BLaER1 (cell line): ENCODE results near the gene RPGRIP1.

Source experiments
- H3K27ac ChIP-seq: shearing (Covaris generic); formaldehyde crosslinking; 2 replicates; pipeline ENCODE4 v1.8.1; 2022
- H3K27me3 ChIP-seq: shearing (Covaris generic); formaldehyde crosslinking; 2 replicates; pipeline ENCODE4 v1.8.1; 2022
- H3K36me3 ChIP-seq: shearing (Covaris generic); formaldehyde crosslinking; 2 replicates; pipeline ENCODE4 v1.8.1; 2022
- H3K4me1 ChIP-seq: shearing (Covaris generic); formaldehyde crosslinking; 2 replicates; pipeline ENCODE4 v1.8.1; 2022
- H3K4me2 ChIP-seq: shearing (Covaris generic); formaldehyde crosslinking; 2 replicates; pipeline ENCODE4 v1.8.1; 2022
- H3K4me3 ChIP-seq: shearing (Covaris generic); formaldehyde crosslinking; 2 replicates; pipeline ENCODE4 v1.8.1; 2022
- H3K9ac ChIP-seq: shearing (Covaris generic); formaldehyde crosslinking; 2 replicates; pipeline ENCODE4 v1.8.1; 2022
- H3K9me3 ChIP-seq: shearing (Covaris generic); formaldehyde crosslinking; 2 replicates; pipeline ENCODE4 v1.8.1; 2022
- H4K20me1 ChIP-seq: shearing (Covaris generic); formaldehyde crosslinking; 2 replicates; pipeline ENCODE4 v1.8.1; 2022
- Cebpa-rat ChIP-seq: shearing (Covaris generic); IDR thresholded peaks from 2 replicates; pipeline ENCODE4 v1.8.1; 2022

RPGRIP1 gene

GRCh38 chr14:21313512-21313911, 33.6 kb downstream of the RPGRIP1 start:
- H3K4me1 ChIP-seq: peaks cover 26% of the 10 kb centered on the region
- TF ChIP-seq Cebpa-rat: no peak

GRCh38 chr14:21317398-21317797, 37.5 kb downstream of the RPGRIP1 start:
- no peaks in the 10 kb centered on the region for H3K27me3 ChIP-seq
- H3K9ac ChIP-seq: no peak overlapping the region
- H3K4me2 ChIP-seq: no peak overlapping the region; the same call in 1 of the 2 replicates
- no peaks in the 10 kb centered on the region for H3K36me3 ChIP-seq
- H4K20me1 ChIP-seq: no peaks in the 10 kb centered on the region
- no peak for TF ChIP-seq Cebpa-rat
- no peaks in the 10 kb centered on the region for H3K9me3 ChIP-seq
- no peak overlapping the region for H3K27ac ChIP-seq
- H3K4me3 ChIP-seq: no peak overlapping the region
- H3K4me1 ChIP-seq: peaks cover 30% of the 10 kb centered on the region

More at GRCh38 chr14:21313512-21313911, 33.6 kb downstream of the RPGRIP1 start:
- Histone ChIP-seq H4K20me1 (no peaks in the 10 kb centered on the region), H3K9ac (no peak overlapping the region), H3K4me3 (no peak overlapping the region), H3K4me2 (no peak overlapping the region), H3K27ac (no peak overlapping the region), H3K36me3 (no peaks in the 10 kb centered on the region), H3K27me3 (no peaks in the 10 kb centered on the region), H3K9me3 (no peaks in the 10 kb centered on the region)

GRCh38 chr14:21320913-21321312, 41.0 kb downstream of the RPGRIP1 start:
- H3K9ac ChIP-seq: no peak overlapping the region
- H3K27ac ChIP-seq: no peak overlapping the region
- H3K4me3 ChIP-seq: no peak overlapping the region
- no peaks in the 10 kb centered on the region for H3K9me3 ChIP-seq
- H3K36me3 ChIP-seq: no peaks in the 10 kb centered on the region
- H3K4me1 ChIP-seq: peaks cover 22% of the 10 kb centered on the region
- no peak for TF ChIP-seq Cebpa-rat
- no peaks in the 10 kb centered on the region for H3K27me3 ChIP-seq
- no peak overlapping the region for H3K4me2 ChIP-seq
- no peaks in the 10 kb centered on the region for H4K20me1 ChIP-seq

- TF ChIP-seq Cebpa-rat: no peak
- Histone ChIP-seq H3K27me3 (no peaks in the 10 kb centered on the region), H3K9me3 (no peaks in the 10 kb centered on the region), H3K36me3 (no peaks in the 10 kb centered on the region), H3K4me3 (no peak overlapping the region), H3K27ac (no peak overlapping the region), H3K9ac (no peak overlapping the region), H3K4me2 (no peak overlapping the region), H4K20me1 (no peaks in the 10 kb centered on the region), H3K4me1 (peaks cover 14% of the 10 kb centered on the region)
Measured at GRCh38 chr14:21322716-21323115, 42.8 kb downstream of the RPGRIP1 start.

- H3K27me3 ChIP-seq: no peaks in the 10 kb centered on the region
- no peak overlapping the region for H3K4me2 ChIP-seq
- no peak for TF ChIP-seq Cebpa-rat
- no peak overlapping the region for H3K4me3 ChIP-seq
- no peaks in the 10 kb centered on the region for H4K20me1 ChIP-seq
- H3K36me3 ChIP-seq: no peaks in the 10 kb centered on the region
- H3K27ac ChIP-seq: no peak overlapping the region
- H3K9ac ChIP-seq: no peak overlapping the region
- no peaks in the 10 kb centered on the region for H3K4me1 ChIP-seq
- no peaks in the 10 kb centered on the region for H3K9me3 ChIP-seq
Measured at GRCh38 chr14:21326972-21327371, 47.1 kb downstream of the RPGRIP1 start.
